Upper lobe of left lung (tissue), 4 donors: ENCODE data around the gene CRLF2.

Experiments used
- POLR2A ChIP-seq, 4 donors: fragments of 450-650 bp; IDR thresholded peaks; one replicate each; pipeline ENCODE4 v1.5.1; 2016 to 2017; ENCODE audit warnings: antibody characterized with exemption in 4 of 4, mild to moderate bottlenecking in 2 of 4
- TF ChIP-seq, protein P1 (sequence below), 6 experiments: fragments of 450-650 bp in 4 of 6; fragments of 200-600 bp in 2 of 6; sonication (generic) in 2 of 6; IDR thresholded peaks; one replicate each; pipeline ENCODE4 v1.5.1; 2016 to 2019; ENCODE audit warnings: antibody characterized with exemption in 6 of 6

DNA sequence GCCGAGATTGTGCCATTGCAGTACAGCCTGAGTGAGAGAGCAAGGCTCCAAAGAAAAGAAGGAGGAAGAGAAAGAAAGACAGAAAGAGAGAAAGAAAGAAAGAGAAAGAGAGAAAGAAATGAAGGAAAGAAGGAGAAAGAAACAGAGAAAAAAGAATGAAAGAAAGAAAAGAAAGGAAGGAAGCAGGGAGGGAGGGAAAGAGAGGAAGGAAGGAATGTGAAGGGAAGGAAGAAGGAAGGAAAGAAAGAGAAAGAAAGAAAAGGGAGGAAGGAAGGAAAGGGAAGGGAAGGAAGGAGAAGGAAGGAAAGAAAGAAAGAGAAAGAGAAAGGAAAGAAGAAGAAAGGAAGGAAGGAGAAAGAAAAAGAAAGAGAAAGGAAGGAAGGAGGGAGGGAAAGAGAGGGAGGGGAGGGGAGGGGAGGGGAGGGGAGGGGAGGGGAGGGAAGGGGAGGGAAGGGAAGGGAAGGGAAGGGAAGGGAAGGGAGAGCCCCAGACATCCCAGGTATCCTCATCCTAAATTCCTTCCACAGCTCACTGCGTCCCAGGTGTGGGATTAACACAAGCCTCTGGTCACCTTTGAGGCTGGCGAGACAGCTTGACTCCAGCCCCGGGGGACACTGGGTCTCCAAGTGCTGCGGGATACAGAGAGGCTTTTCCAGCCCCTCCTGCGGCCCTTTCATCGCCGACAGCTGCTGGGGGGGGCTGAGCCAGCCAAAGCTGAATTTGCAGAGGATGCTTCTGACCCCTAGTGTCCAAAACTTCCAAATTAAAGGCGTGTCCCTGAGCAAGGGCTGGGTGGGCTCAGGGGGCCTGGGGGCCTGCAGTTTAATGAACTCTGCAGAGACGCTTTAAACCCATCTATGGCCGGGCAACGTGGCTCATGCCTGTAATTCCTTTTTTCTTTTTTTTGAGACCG is 32.0 kb upstream of the CRLF2 start:
- TF ChIP-seq, protein P1, sequence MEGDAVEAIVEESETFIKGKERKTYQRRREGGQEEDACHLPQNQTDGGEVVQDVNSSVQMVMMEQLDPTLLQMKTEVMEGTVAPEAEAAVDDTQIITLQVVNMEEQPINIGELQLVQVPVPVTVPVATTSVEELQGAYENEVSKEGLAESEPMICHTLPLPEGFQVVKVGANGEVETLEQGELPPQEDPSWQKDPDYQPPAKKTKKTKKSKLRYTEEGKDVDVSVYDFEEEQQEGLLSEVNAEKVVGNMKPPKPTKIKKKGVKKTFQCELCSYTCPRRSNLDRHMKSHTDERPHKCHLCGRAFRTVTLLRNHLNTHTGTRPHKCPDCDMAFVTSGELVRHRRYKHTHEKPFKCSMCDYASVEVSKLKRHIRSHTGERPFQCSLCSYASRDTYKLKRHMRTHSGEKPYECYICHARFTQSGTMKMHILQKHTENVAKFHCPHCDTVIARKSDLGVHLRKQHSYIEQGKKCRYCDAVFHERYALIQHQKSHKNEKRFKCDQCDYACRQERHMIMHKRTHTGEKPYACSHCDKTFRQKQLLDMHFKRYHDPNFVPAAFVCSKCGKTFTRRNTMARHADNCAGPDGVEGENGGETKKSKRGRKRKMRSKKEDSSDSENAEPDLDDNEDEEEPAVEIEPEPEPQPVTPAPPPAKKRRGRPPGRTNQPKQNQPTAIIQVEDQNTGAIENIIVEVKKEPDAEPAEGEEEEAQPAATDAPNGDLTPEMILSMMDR (IDR thresholded peaks at IDR 0.05), result no peak
- no peak for TF ChIP-seq POLR2A (IDR thresholded peaks at IDR 0.05)
